ENCODE results near the gene STX2. TPM values are rescaled to one million over a fixed set of nuclear protein-coding genes. Genes with fewer than 3 reads are reported as not detected.
"Not testable (repeated sequence)": the region's sequence is repeated elsewhere in the genome, so short reads cannot be mapped to it uniquely, and the experiment has no call there.

STX2 gene
- 1 to 10 TPM; 2.9 to 7.1 TPM for total RNA-seq
- long read RNA-seq, partial matches to known transcripts, result 0 of 5 reads
- long read RNA-seq, other reads (novel, unspliced or antisense), result 2 of 5 reads

GRCh38 chr12:130838951-130839769, at the start of gene STX2:
Gene STX2, minus strand, starts transcription at chr12:130839250. Its CDS starts 151 bp downstream, at chr12:130839099.
- peak; percentile 72 to 88 for DNase-seq
- peak; percentile 99 for ATAC-seq
- intact Hi-C loops (cut with DNase I, micrococcal nuclease), result no loop called here

GRCh38 chr12:130887190-130887589, 48.1 kb upstream of the STX2 start:
- DNase-seq; intact Hi-C loops (cut with DNase I, micrococcal nuclease); ATAC-seq: not testable (repeated sequence)

GRCh38 chr12:130881548-130881947, 42.5 kb upstream of the STX2 start:
- ATAC-seq (no peak), DNase-seq (no peak)
- intact Hi-C loops (cut with DNase I, micrococcal nuclease), result no loop called here

GRCh38 chr12:130881046-130881445, 42.0 kb upstream of the STX2 start:
- no peak for ATAC-seq
- DNase-seq, result no peak
- intact Hi-C loops (cut with DNase I, micrococcal nuclease), result no loop called here

GRCh38 chr12:130880411-130880885, 41.4 kb upstream of the STX2 start:
- peak; percentile 44 for ATAC-seq
- intact Hi-C loops (cut with DNase I, micrococcal nuclease), result no loop called here
- no peak for DNase-seq

GRCh38 chr12:130879781-130880389, 40.8 kb upstream of the STX2 start:
- ATAC-seq (peak; percentile 23), DNase-seq (no peak)
- intact Hi-C loops (cut with DNase I, micrococcal nuclease), result no loop called here

- ATAC-seq (peak; percentile 18), DNase-seq (no peak)
- intact Hi-C loops (cut with DNase I, micrococcal nuclease), result no loop called here
Measured at GRCh38 chr12:130879212-130879686, 40.2 kb upstream of the STX2 start.

GRCh38 chr12:130878193-130879185, 39.4 kb upstream of the STX2 start:
- DNase-seq, result no peak
- peak; percentile 50 for ATAC-seq
- intact Hi-C loops (cut with DNase I, micrococcal nuclease), result no loop called here

- DNase-seq (no peak), ATAC-seq (no peak)
- intact Hi-C loops (cut with DNase I, micrococcal nuclease), result no loop called here
Measured at GRCh38 chr12:130877333-130877732, 38.3 kb upstream of the STX2 start.

GRCh38 chr12:130876758-130877157, 37.7 kb upstream of the STX2 start:
- DNase-seq (no peak), ATAC-seq (no peak)
- intact Hi-C loops (cut with DNase I, micrococcal nuclease), result no loop called here

- intact Hi-C loops (cut with DNase I, micrococcal nuclease), result no loop called here
- DNase-seq (no peak), ATAC-seq (no peak)
Measured at GRCh38 chr12:130876297-130876696, 37.2 kb upstream of the STX2 start.

GRCh38 chr12:130875708-130876107, 36.7 kb upstream of the STX2 start:
- ATAC-seq; intact Hi-C loops (cut with DNase I, micrococcal nuclease); DNase-seq: not testable (repeated sequence)

- intact Hi-C loops (cut with DNase I, micrococcal nuclease), result no loop called here
- ATAC-seq (no peak), DNase-seq (no peak)
Measured at GRCh38 chr12:130875193-130875592, 36.1 kb upstream of the STX2 start.

GRCh38 chr12:130874696-130875095, 35.6 kb upstream of the STX2 start:
- ATAC-seq, result no peak
- DNase-seq, result no peak
- intact Hi-C loops (cut with DNase I, micrococcal nuclease), result no loop called here

- intact Hi-C loops (cut with DNase I, micrococcal nuclease), result no loop called here
- no peak for ATAC-seq
Measured at GRCh38 chr12:130873825-130874224, 34.8 kb upstream of the STX2 start.

GRCh38 chr12:130873106-130873795, 34.2 kb upstream of the STX2 start:
- DNase-seq (no peak), ATAC-seq (no peak)
- intact Hi-C loops (cut with DNase I, micrococcal nuclease), result no loop called here

More at GRCh38 chr12:130873825-130874224, 34.8 kb upstream of the STX2 start:
- no peak for DNase-seq

- ATAC-seq (peak; percentile 44), DNase-seq (peak; percentile 30 to 55)
- intact Hi-C loops (cut with DNase I, micrococcal nuclease), result no loop called here
Measured at GRCh38 chr12:130872179-130873096, 33.4 kb upstream of the STX2 start.
